NOMO-1 treated with dmso at 0.1 percent for 144 hours (cell line): ENCODE measurements around the gene SHISAL1.

Experiments used
- DNase-seq: peaks from one replicate; lab custom pipeline; 2025; ENCODE audit not compliant: unreplicated experiment; lab: John Stamatoyannopoulos, UW

SHISAL1 gene

GRCh38 chr22:44342347-44342956 is 29.7 kb upstream of the SHISAL1 start:
- no peak for DNase-seq

- DNase-seq = no peak
These were observed 28.9 kb upstream of the SHISAL1 start for GRCh38 chr22:44341431-44342346.

- DNase-seq = no peak
These were observed 27.8 kb upstream of the SHISAL1 start for GRCh38 chr22:44340271-44341239.

GRCh38 chr22:44338906-44339305 is 26.2 kb upstream of the SHISAL1 start:
- no peak for DNase-seq

- no peak for DNase-seq
These were observed 25.5 kb upstream of the SHISAL1 start for GRCh38 chr22:44338177-44338810.

GRCh38 chr22:44337678-44338004 is 24.9 kb upstream of the SHISAL1 start:
- no peak for DNase-seq

- DNase-seq = no peak
These were observed 24.4 kb upstream of the SHISAL1 start for GRCh38 chr22:44336962-44337677.

GRCh38 chr22:44335903-44336803 is 23.4 kb upstream of the SHISAL1 start:
- DNase-seq = no peak

GRCh38 chr22:44335066-44335839 is 22.5 kb upstream of the SHISAL1 start:
- no peak for DNase-seq

- DNase-seq = no peak
These were observed 21.3 kb upstream of the SHISAL1 start for GRCh38 chr22:44333847-44334635.

- DNase-seq = no peak
These were observed 20.2 kb upstream of the SHISAL1 start for GRCh38 chr22:44332946-44333345.

- no peak for DNase-seq
These were observed 19.3 kb upstream of the SHISAL1 start for GRCh38 chr22:44331881-44332714.

- no peak for DNase-seq
These were observed 18.3 kb upstream of the SHISAL1 start for GRCh38 chr22:44330744-44331660.

GRCh38 chr22:44330188-44330743 is 17.5 kb upstream of the SHISAL1 start:
- no peak for DNase-seq

- DNase-seq = no peak
These were observed 16.5 kb upstream of the SHISAL1 start for GRCh38 chr22:44329179-44329796.
